Duodenal mucosa (tissue), 2 donors: ENCODE results near the gene PTPRM.

Source experiments
- H3K27ac ChIP-seq: one replicate; pipeline ENCODE4 v1.7.0; 2013; ENCODE audit warnings: low read depth, low read length
- H3K27me3 ChIP-seq, 2 donors: one replicate each; pipeline ENCODE4 v1.7.0; 2013; ENCODE audit warnings: low read length in 2 of 2, control low read depth in 1 of 2; ENCODE audit not compliant: insufficient read depth in 2 of 2, control insufficient read depth in 1 of 2
- H3K36me3 ChIP-seq, 2 donors: one replicate each; pipeline ENCODE4 v1.7.0; 2013; ENCODE audit warnings: low read length in 2 of 2, control low read depth in 1 of 2; ENCODE audit not compliant: insufficient read depth in 2 of 2, control insufficient read depth in 1 of 2
- H3K4me1 ChIP-seq, 2 donors: one replicate each; pipeline ENCODE4 v1.7.0; 2013; ENCODE audit warnings: low read length in 2 of 2, control low read depth in 1 of 2; ENCODE audit not compliant: insufficient read depth in 2 of 2, control insufficient read depth in 1 of 2
- H3K4me3 ChIP-seq, 2 donors: one replicate each; pipeline ENCODE4 v1.7.0; 2013; ENCODE audit warnings: low read length in 2 of 2, low read depth in 1 of 2
- H3K9ac ChIP-seq, 2 donors: one replicate each; pipeline ENCODE4 v1.7.0; 2013; ENCODE audit warnings: low read length in 2 of 2, low read depth in 1 of 2
- H3K9me3 ChIP-seq, 2 donors: one replicate each; pipeline ENCODE4 v1.7.0; 2013; ENCODE audit warnings: low read length in 2 of 2, control low read depth in 1 of 2; ENCODE audit not compliant: control insufficient read depth in 1 of 2

Gene PTPRM

GRCh38 chr18:7663366-7664312 lies 96.5 kb downstream of the PTPRM start:
- H3K9ac ChIP-seq, result no peak overlapping the region
- no peaks in the 10 kb centered on the region for H3K36me3 ChIP-seq
- no peak overlapping the region for H3K27ac ChIP-seq
- no peaks in the 10 kb centered on the region for H3K27me3 ChIP-seq
- H3K9me3 ChIP-seq, result no peaks in the 10 kb centered on the region
- no peak overlapping the region for H3K4me3 ChIP-seq
- H3K4me1 ChIP-seq, result no peaks in the 10 kb centered on the region

- H3K27ac ChIP-seq, result no peak overlapping the region
- H3K4me3 ChIP-seq, result no peak overlapping the region
- no peaks in the 10 kb centered on the region for H3K9me3 ChIP-seq
- no peaks in the 10 kb centered on the region for H3K4me1 ChIP-seq
- no peaks in the 10 kb centered on the region for H3K36me3 ChIP-seq
- no peak overlapping the region for H3K9ac ChIP-seq
- no peaks in the 10 kb centered on the region for H3K27me3 ChIP-seq
These were observed 99.2 kb downstream of the PTPRM start for GRCh38 chr18:7666195-7666776.

- no peaks in the 10 kb centered on the region for H3K9me3 ChIP-seq
- H3K36me3 ChIP-seq, result no peaks in the 10 kb centered on the region
- no peak overlapping the region for H3K4me3 ChIP-seq
- H3K4me1 ChIP-seq, result no peaks in the 10 kb centered on the region
- H3K9ac ChIP-seq, result no peak overlapping the region
- H3K27me3 ChIP-seq, result no peaks in the 10 kb centered on the region
- H3K27ac ChIP-seq, result no peak overlapping the region
These were observed 101.3 kb downstream of the PTPRM start for GRCh38 chr18:7668392-7668791.

GRCh38 chr18:7669361-7669760 lies 102.2 kb downstream of the PTPRM start:
- no peaks in the 10 kb centered on the region for H3K27me3 ChIP-seq
- no peak overlapping the region for H3K9ac ChIP-seq
- no peaks in the 10 kb centered on the region for H3K4me1 ChIP-seq
- no peak overlapping the region for H3K4me3 ChIP-seq
- no peak overlapping the region for H3K27ac ChIP-seq
- H3K36me3 ChIP-seq, result no peaks in the 10 kb centered on the region
- H3K9me3 ChIP-seq, result no peaks in the 10 kb centered on the region

GRCh38 chr18:7671105-7671504 lies 104.0 kb downstream of the PTPRM start:
- Histone ChIP-seq H3K9ac (no peak overlapping the region), H3K4me3 (no peak overlapping the region), H3K36me3 (no peaks in the 10 kb centered on the region), H3K9me3 (no peaks in the 10 kb centered on the region), H3K4me1 (no peaks in the 10 kb centered on the region), H3K27me3 (no peaks in the 10 kb centered on the region), H3K27ac (no peak overlapping the region)

- Histone ChIP-seq H3K4me1 (no peaks in the 10 kb centered on the region), H3K4me3 (no peak overlapping the region), H3K27me3 (no peaks in the 10 kb centered on the region), H3K36me3 (no peaks in the 10 kb centered on the region), H3K9ac (no peak overlapping the region), H3K27ac (no peak overlapping the region), H3K9me3 (no peaks in the 10 kb centered on the region)
These were observed 109.2 kb downstream of the PTPRM start for GRCh38 chr18:7676253-7676873.

GRCh38 chr18:7677001-7677400 lies 109.9 kb downstream of the PTPRM start:
- no peaks in the 10 kb centered on the region for H3K27me3 ChIP-seq
- H3K36me3 ChIP-seq, result no peaks in the 10 kb centered on the region
- H3K27ac ChIP-seq, result no peak overlapping the region
- no peak overlapping the region for H3K4me3 ChIP-seq
- no peaks in the 10 kb centered on the region for H3K9me3 ChIP-seq
- no peak overlapping the region for H3K9ac ChIP-seq
- H3K4me1 ChIP-seq, result no peaks in the 10 kb centered on the region

GRCh38 chr18:7677424-7677823 lies 110.3 kb downstream of the PTPRM start:
- Histone ChIP-seq H3K9ac (no peak overlapping the region), H3K27me3 (no peaks in the 10 kb centered on the region), H3K4me1 (no peaks in the 10 kb centered on the region), H3K9me3 (no peaks in the 10 kb centered on the region), H3K27ac (no peak overlapping the region), H3K36me3 (no peaks in the 10 kb centered on the region), H3K4me3 (no peak overlapping the region)

- no peak overlapping the region for H3K27ac ChIP-seq
- H3K9me3 ChIP-seq, result no peaks in the 10 kb centered on the region
- no peaks in the 10 kb centered on the region for H3K4me1 ChIP-seq
- no peak overlapping the region for H3K4me3 ChIP-seq
- no peaks in the 10 kb centered on the region for H3K27me3 ChIP-seq
- H3K36me3 ChIP-seq, result no peaks in the 10 kb centered on the region
- no peak overlapping the region for H3K9ac ChIP-seq
These were observed 111.3 kb downstream of the PTPRM start for GRCh38 chr18:7678389-7678788.

GRCh38 chr18:7678801-7679200 lies 111.7 kb downstream of the PTPRM start:
- no peak overlapping the region for H3K27ac ChIP-seq
- no peaks in the 10 kb centered on the region for H3K9me3 ChIP-seq
- no peak overlapping the region for H3K4me3 ChIP-seq
- H3K4me1 ChIP-seq, result no peaks in the 10 kb centered on the region
- H3K36me3 ChIP-seq, result no peaks in the 10 kb centered on the region
- no peak overlapping the region for H3K9ac ChIP-seq
- no peaks in the 10 kb centered on the region for H3K27me3 ChIP-seq
